Epithelial cell of esophagus (primary cell): ENCODE data around the gene PDGFB.
A peak's percentile ranks its signal among the peaks of the same experiment; 100 is the strongest.

Experiments used
- DNase-seq: peaks from one replicate; pipeline ENCODE4 v3.0.0; 2010; ENCODE audit warnings: low read depth
- H3K4me3 ChIP-seq: 2 replicates; pipeline ENCODE4 v1.5.1; 2011; ENCODE audit warnings: mild to moderate bottlenecking, low read length, control low read depth
- TF ChIP-seq, protein P1 (sequence below): IDR thresholded peaks from 2 replicates; pipeline ENCODE4 v1.5.1; 2011; ENCODE audit warnings: low read depth, mild to moderate bottlenecking, low read length, control low read depth, inconsistent platforms; ENCODE audit not compliant: insufficient read depth; ENCODE audit errors: missing control alignments

Gene PDGFB

DNA sequence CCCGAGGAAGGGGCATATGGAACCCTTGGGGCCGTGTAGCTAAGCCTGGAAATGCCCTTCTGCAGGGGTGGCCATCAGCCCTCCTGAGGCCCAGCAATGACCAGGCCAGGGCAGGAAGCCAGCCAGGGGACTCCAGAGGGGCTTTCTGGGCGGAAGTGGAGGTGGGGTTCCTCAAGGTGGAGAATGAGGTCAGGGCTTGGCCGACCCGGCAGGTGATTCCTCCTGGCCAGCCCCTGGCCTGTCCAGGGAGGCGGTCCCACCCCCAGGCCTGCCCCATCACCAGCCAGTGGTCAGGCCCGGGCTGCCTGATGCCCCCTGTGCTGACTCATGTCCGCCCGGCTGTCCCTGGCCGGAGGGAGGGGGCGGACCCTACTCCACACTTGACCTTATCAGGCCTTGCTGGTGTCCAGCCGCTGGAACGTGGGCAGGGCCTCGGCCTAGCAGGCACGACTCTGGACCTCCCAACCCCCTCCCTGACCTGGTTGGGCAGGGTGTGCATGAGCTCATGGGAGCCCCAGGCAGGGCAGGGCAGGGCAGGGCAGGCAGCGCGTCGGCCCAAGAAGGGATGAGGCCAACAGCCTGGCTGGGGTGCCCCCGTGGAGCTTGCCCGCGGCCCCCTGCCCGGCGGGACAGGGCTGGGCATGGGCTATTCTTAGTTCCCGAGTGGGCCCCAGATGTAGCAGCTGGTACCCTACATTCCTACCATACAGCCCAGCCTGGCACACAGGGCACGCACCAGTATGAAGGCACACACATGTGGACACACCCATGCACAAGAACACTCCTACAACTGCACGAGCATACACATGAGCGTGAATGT lies 38.8 kb upstream of the PDGFB start:
- no peak overlapping the region for H3K4me3 ChIP-seq
- DNase-seq = no peak
- TF ChIP-seq, protein P1, sequence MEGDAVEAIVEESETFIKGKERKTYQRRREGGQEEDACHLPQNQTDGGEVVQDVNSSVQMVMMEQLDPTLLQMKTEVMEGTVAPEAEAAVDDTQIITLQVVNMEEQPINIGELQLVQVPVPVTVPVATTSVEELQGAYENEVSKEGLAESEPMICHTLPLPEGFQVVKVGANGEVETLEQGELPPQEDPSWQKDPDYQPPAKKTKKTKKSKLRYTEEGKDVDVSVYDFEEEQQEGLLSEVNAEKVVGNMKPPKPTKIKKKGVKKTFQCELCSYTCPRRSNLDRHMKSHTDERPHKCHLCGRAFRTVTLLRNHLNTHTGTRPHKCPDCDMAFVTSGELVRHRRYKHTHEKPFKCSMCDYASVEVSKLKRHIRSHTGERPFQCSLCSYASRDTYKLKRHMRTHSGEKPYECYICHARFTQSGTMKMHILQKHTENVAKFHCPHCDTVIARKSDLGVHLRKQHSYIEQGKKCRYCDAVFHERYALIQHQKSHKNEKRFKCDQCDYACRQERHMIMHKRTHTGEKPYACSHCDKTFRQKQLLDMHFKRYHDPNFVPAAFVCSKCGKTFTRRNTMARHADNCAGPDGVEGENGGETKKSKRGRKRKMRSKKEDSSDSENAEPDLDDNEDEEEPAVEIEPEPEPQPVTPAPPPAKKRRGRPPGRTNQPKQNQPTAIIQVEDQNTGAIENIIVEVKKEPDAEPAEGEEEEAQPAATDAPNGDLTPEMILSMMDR = no peak

DNA sequence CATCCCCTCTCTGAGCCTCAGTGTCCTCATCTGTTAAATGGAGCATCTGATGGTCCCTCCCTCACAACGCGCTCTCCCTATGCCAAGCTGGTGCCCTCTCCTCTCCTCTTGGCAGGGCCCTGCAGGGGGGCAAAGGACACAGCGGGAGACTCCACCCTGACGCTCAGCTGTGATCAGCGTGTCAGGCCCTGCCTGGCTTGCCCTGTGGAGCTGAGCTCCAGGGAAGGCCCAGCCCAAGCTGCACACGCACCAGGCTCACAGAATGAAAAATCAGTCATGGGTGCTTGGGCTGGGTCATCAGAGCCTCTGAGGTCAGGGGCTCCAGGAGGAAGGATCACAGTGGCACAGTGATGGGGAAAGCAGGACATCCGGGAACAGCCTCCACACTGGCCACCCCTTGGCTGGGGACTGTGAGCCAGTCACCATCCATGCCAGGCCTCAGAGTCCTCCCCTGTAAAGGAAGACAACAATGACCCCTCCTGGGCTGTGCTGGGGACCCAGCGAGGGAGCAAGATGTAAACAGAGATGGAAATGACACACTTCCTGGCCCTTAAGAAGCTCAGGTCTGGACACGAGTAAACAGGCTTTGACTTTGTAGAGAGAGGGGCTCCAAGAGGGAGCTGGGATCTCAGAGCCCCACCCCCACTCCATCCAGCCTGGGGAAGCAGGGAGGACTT lies 38.0 kb upstream of the PDGFB start:
- peak; percentile 41 for DNase-seq
- H3K4me3 ChIP-seq = no peak overlapping the region
- TF ChIP-seq, protein P1 = no peak

DNA sequence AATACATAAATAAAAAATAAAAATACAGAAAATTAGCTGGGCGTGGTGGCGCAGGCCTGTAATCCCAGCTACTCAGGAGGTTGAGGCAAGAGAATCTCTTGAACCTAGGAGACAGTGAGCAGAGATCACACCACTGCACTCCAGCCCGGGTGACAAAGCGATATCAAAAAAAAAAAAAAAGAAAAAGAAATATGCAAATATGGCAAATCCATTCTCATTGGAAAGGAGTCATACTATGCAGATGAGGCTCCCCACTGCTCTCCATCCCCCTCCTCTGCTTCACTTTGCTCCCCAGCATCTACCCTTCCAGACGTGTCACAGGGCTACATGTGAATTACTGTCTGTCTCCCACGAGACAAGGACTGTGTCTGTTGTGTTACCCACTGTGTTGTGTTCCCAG lies 36.3 kb upstream of the PDGFB start:
- no peak for DNase-seq
- H3K4me3 ChIP-seq = no peak overlapping the region
- TF ChIP-seq, protein P1 = no peak

DNA sequence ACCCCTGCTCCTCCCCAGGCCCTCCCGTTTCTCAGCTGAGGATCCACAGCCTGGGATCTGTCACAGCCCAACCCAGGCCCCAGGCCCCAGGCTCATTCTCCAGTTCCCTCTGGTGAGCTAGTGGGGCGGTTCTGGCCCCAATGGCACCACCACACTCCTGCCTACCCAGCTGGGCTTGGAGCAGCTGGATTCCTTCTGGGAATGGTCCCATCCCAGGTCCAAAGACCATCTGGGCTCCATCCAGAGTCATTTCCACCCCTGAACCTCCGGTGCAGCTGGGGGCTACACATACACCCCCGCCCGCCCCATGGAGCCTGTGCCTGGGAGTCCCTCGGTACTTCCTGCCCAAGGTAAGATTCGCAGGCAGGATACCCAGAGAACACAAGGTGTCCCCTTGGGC lies 35.5 kb upstream of the PDGFB start:
- TF ChIP-seq, protein P1 = no peak
- no peak overlapping the region for H3K4me3 ChIP-seq
- no peak for DNase-seq

DNA sequence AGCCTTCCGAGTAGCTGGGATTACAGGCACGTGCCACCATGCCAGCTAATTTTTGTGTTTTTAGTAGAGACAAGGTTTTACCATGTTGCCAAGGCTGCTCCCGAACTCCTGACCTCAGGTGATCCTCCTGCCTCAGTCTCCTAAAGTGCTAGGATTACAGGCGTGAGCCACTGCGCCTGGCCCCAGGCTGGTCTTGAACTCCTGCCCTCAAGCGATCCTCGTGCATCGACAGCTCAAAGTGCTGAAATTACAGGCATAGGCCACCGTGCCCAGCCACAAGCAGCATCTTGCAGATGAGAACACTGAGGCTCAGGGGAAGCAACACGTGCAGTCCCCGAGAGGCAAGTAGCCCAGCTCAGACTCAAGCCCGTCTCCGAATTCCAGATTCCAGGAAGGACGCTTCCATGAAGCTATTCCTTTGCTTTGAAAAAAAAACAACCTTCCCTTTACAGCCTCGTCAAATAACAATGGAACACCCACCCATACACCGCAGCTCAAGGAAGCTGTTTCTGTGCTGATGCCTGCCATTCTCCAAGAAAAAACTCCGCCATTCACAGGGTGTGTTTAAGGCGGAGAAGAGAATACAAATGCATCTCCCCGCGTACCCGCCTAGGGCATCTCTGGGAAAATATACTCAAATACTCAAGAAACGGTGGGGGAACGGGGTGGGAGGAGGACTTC lies 34.5 kb upstream of the PDGFB start:
- no peak for DNase-seq
- H3K4me3 ChIP-seq = no peak overlapping the region
- TF ChIP-seq, protein P1 = no peak

DNA sequence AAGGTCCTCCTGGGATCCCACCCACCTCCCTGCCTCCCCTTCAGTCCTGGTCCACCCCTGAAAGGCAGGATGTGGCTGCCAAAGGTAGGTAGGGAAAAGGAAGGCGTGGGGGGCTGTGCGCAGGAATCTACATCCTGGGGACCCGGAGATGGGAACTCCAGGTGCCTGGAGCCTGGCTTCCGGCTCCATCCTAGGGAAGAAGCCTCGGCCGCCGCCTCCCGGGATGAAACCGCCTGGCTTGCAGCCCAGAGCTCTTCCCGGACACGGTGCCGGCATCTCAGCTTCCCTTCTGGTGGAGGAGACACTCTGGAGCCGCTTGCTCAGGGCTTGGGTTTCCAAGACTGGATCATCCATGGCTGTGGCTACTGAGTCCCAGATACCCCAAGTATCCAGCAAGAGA lies 33.3 kb upstream of the PDGFB start:
- TF ChIP-seq, protein P1 = no peak
- no peak overlapping the region for H3K4me3 ChIP-seq
- DNase-seq = no peak
